Gastrocnemius medialis (tissue), 4 donors: ENCODE measurements around the gene DMBX1.

ENCODE experiments used
- CTCF ChIP-seq, 5 experiments: fragments of 450-650 bp in 3 of 5; fragments of 200-600 bp in 2 of 5; sonication (generic) in 2 of 5; IDR thresholded peaks in 4 of 5; conservative IDR thresholded peaks in 1 of 5; 1 replicate in 4 of 5; 2 replicates in 1 of 5; pipeline ENCODE4 v1.5.1; 2016 to 2019; ENCODE audit warnings: antibody characterized with exemption in 5 of 5, mild to moderate bottlenecking in 3 of 5, moderate library complexity in 3 of 5
- POLR2A ChIP-seq, 2 donors: fragments of 450-650 bp; IDR thresholded peaks; one replicate each; pipeline ENCODE4 v1.6.1; 2017; ENCODE audit warnings: antibody characterized with exemption in 2 of 2, mild to moderate bottlenecking in 2 of 2, moderate library complexity in 2 of 2

GRCh38 chr1:46480959-46481646 is 8.5 kb upstream of the DMBX1 start:
- no peak for TF ChIP-seq CTCF (IDR thresholded peaks at IDR 0.05 in 4 of 5, conservative IDR thresholded peaks at IDR 0.05 in 1 of 5)
- no peak for TF ChIP-seq POLR2A (IDR thresholded peaks at IDR 0.05)
